Measurements from ENCODE around the gene GABRB3.

GRCh38 chr15:26661748-26662147 lies 111.1 kb downstream of the GABRB3 start:
- TF ChIP-seq CTCF (IDR thresholded peaks at IDR 0.05; ENCODE audit: low read depth, low read length, poor library complexity, severe bottlenecking) (no peak), EZH2phosphoT487 (IDR thresholded peaks at IDR 0.05; ENCODE audit: borderline replicate concordance, low read length) (no peak)

All from DOHH2 (cell line).